ENCODE results near the gene CROCC2. TPM values are rescaled to one million over a fixed set of nuclear protein-coding genes. Genes with fewer than 3 reads are reported as not detected.

CROCC2 gene
- total RNA-seq, 4 donors from 2014 or later: 0.06 to 0.12 TPM; not detected in 2

DNA sequence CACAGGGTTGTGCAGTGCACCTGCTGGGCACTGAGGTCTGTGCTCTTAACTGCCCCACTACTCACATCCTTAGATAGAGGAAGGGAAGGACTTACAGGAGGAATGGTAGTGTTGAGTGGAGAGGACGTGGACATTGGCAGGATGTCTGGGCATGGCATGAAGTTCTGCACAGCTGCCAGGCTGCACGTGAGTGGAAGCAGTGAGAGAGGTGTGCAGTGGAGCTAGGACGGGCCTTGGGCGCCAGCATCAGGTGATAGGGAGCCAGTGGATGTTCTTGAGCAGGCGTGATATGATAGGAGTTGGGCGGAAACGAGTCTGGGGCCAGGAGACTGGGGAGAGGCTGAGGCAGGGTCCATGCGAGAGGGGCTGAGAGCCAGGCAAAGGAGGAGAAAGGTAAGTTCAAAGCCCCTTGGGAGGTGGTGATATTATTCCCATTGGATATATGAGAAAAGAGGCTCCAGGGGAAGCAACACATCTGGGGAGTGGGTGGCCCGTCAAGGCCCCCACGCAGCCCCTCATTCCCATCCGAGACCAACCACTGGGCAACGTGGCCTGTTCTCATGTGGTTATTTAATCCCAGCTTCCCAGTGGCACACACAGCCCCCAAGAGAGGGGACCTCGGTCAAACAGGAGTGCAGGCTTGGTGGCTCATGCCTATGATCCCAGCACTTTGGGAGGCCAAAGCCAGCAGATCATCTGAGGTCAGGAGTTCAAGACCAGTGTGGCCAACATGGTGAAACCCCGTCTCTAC is 46.5 kb downstream of the CROCC2 start:
- ATAC-seq (ENCODE audit: low FRiP score): no peak
- TF ChIP-seq, protein P1, sequence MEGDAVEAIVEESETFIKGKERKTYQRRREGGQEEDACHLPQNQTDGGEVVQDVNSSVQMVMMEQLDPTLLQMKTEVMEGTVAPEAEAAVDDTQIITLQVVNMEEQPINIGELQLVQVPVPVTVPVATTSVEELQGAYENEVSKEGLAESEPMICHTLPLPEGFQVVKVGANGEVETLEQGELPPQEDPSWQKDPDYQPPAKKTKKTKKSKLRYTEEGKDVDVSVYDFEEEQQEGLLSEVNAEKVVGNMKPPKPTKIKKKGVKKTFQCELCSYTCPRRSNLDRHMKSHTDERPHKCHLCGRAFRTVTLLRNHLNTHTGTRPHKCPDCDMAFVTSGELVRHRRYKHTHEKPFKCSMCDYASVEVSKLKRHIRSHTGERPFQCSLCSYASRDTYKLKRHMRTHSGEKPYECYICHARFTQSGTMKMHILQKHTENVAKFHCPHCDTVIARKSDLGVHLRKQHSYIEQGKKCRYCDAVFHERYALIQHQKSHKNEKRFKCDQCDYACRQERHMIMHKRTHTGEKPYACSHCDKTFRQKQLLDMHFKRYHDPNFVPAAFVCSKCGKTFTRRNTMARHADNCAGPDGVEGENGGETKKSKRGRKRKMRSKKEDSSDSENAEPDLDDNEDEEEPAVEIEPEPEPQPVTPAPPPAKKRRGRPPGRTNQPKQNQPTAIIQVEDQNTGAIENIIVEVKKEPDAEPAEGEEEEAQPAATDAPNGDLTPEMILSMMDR (IDR thresholded peaks at IDR 0.05): no peak
- no peak for DNase-seq (ENCODE audit: low spot score)

DNA sequence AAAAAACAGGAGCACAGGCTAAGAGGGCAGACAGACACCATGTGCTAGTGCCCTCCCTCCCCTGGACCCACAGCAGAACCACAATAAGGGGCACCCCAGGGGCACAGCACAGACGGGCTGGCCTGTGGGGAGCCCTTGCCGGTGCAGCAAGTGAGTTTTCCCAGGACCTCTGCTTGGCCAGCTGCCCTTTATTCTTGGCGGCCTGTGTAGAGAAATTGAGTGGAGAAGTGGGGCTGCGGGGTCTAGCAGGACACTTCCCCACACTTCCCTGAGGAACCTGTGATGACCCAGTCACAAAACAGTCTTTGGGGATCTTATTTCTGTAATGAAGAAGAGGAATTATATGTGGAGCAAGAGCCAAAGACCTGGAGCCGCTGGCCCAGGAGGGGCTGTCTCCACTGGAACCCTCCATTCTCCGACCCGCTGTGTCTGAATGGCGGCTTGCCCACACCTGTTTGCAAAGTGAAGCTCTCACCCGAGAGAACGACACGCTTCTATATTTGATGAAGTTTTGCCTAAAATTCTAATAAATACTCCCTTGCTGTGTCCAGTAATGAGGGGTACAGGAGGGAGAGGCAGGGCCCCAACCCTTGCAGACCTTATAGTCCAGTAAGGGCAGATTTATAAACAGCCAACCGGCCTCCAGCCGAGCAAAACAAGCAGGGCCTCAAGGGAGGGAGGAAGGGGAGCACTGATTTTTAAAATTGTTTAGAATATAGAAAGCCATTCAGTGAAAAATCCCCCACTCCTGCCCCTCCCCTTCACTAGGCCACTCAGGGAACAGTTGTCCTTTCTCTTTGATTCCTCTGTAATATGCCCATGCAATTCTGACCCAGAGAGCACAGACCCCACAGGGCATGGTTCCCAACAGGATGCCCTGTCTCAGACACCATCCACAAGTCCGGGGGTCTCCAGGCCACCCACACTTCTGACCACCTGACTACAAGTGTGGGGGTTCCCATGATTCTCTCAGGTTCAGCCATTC is 47.6 kb downstream of the CROCC2 start:
- TF ChIP-seq, protein P1 (IDR thresholded peaks at IDR 0.05): no peak
- ATAC-seq (ENCODE audit: low FRiP score): no peak
- no peak for DNase-seq (ENCODE audit: low spot score)

DNA sequence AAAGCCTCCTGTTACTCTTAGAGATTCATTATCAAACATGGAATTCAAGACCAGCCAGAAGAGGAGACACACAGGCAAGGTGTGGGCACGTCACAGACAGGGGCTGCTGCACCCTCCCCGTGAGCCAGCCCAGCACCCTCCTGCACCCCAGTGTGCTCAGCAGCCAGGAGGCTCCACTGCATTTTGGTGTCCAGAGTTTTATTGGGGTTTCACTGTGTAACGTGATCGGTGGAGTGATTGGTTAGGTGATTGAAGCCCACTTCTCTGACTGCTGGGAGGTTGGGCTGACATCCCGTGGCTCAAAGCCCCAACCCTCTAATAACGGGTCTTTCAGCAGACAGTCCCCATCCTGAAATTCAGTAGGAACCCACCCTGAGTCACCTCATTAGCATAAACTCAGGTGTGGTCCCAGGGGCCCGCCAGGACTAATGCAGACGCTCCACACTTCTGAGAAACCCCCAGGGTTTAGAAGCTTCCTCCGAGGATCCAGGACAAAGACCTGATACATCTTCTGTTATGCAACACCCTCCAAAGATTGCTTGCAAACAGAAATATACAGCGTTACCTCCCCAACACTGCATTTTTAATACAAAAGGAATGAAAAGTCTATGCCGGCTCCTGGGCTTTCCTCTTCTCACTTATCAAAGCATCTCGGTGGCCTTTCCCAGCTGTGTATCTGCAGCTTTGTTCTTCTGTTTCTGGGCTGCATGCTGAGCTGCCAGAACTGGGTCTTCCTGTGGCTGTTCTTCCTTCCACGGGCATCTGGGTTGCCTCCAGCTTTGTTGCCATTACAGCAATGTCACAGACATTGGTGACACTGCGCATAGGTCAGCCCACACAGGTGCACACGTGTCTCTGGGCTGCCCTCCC is 48.5 kb downstream of the CROCC2 start:
- TF ChIP-seq, protein P1 (IDR thresholded peaks at IDR 0.05): no peak
- ATAC-seq (ENCODE audit: low FRiP score) (no peak), DNase-seq (ENCODE audit: low spot score) (no peak)

DNA sequence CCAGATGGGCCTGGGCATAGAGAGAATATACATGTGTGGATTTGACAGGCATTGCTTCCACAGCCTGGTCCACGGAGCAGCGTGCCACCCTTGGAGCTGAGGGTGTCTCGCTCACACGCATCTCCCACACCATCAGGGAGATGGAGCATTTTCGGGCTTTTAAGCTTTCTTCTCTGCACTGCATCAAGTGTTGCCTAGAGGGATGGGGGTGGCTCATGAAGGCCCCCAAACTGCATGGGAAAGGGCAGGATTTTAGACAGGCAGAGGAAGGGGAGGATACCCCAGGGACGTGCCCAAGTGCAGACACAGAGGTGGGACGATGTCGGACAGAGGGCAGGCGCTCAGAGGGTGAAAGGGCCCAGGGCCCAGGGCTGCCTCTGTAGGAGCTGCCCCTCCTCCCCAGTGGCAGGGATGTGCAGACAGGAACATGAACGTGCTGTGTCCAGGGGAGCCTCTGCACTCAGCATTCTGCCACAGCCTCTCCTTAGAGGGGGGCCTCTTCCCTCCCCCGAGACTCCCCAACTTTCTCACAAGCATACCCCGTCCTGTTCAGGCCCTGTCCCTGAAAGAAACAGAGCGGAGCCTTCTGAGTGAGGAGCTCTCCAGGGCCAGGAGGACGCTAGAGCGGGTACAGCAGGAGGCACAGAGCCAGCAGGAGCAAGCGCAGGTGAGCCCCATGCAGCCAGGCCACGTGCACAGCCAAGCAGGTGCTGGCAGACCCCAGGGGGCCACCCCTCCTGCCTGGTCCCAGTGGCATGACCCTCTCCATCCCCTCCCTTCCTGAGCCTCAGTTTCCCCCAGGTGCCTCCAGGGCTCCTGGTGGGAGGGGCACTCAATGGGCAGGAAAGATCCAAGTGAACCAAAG is 49.4 kb downstream of the CROCC2 start:
- TF ChIP-seq, protein P1 (IDR thresholded peaks at IDR 0.05): no peak
- DNase-seq (ENCODE audit: low spot score): no peak

DNA sequence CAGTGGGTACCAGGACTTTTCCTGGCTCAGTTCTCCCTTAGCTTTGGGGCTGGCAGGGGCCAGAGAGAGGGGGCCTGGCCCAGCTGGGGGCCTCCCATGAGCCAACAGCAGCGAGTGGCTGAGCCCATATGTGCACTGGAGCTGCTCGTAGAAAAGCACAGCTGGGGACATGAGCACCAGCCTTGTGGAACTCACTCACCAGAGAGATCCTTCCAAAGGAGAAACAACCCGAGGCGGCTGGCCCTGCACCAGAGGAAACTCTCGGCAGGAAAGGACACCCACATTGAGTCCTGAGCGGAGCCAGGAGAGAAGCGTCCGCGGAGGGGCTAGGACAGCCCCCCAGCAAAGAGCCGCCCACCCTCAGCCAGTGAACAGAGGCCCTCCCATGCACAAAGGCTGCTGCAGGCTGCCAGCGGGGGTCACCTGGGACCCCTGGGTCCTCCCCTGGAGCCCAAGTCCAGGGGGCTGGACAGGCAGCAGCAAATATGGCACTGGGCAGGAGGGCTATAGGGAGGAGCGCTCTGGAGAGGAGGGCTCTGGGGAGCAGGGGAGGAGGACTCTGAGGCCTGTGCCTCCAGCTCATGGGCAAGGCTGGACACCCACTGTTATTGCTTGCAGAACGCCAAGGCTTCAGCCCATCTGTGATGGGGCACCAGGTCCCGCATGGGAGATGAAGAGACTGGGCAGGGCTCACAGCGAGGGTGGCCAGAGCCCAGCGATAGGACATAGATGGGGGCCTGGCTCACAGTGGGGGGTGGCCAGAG is 50.2 kb downstream of the CROCC2 start:
- TF ChIP-seq, protein P1 (IDR thresholded peaks at IDR 0.05): no peak
- no peak for DNase-seq (ENCODE audit: low spot score)
- ATAC-seq (ENCODE audit: low FRiP score): no peak

More for the DNA sequence above, 49.4 kb downstream of the CROCC2 start:
- no peak for ATAC-seq (ENCODE audit: low FRiP score)

All from omental fat pad (tissue), 4 donors.